Activated T-helper 1 cell treated with Interleukin-2 at 50 U/mL for 16 hours (primary cell): ENCODE data around the gene NOXO1.

Experiments used
- DNase-seq: peaks from one replicate; pipeline ENCODE4 v3.0.0-alpha.2; 2020; ENCODE audit warnings: low read depth

Gene NOXO1

DNA sequence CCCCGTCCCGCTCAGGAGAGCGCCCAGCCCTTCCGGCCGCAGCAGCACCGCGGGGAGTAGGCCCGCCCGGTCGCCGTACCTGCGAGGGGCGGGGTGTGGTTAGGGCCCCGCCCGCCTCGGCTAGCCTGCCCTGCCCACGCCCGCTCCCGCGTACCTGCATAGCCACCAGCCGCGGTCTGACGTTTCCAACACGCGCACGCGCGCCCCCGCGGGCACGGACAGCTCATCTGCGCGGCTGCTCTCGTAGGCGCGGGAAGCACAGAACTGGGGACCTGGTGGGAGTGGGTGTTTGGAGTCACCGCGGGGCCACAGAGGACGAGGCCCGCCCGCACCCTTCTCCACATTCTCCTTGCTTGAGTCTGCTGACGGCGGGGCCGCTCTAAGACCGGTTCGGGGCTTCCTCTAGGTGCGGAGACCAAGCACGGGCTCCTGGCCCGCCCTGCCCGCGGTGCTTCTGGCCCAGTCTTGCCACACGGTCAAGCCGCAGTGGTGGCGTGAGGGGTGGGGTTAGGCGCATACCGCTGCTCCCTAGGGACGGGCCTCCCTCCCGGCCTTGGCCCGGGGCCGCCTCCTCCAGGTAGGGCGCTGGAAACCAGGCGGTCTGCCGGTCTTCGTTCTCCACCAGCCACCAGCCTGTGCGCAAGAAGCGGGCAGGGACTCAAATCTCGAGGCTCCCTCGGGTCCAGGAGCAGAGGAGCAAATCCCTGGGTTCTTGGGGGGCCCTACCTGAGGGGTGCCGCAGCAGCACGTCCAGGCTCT, 1.8 kb downstream of the NOXO1 start:
- DNase-seq = no peak

GRCh38 chr16:1978476-1979120, 2.7 kb downstream of the NOXO1 start:
- no peak for DNase-seq

- DNase-seq = no peak
These were observed 3.4 kb downstream of the NOXO1 start for GRCh38 chr16:1977875-1978268.

- no peak for DNase-seq
These were observed 4.1 kb downstream of the NOXO1 start for GRCh38 chr16:1976951-1977874.

DNA sequence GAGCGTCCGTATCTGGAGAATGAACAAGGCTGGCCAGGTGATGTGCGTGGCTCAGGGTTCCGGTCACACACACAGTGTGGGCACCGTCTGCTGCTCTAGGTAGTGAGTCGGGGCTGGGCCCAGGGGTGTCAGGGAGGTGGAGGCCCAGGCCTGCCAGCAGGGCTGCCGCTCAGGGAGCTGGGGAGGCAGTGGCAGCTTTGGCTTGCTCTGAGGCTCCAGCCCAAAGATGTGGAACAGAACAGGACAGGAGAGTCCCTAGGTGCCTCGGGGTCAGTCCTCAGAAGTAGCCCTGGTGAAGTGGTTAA, 5.1 kb downstream of the NOXO1 start:
- DNase-seq = no peak

DNA sequence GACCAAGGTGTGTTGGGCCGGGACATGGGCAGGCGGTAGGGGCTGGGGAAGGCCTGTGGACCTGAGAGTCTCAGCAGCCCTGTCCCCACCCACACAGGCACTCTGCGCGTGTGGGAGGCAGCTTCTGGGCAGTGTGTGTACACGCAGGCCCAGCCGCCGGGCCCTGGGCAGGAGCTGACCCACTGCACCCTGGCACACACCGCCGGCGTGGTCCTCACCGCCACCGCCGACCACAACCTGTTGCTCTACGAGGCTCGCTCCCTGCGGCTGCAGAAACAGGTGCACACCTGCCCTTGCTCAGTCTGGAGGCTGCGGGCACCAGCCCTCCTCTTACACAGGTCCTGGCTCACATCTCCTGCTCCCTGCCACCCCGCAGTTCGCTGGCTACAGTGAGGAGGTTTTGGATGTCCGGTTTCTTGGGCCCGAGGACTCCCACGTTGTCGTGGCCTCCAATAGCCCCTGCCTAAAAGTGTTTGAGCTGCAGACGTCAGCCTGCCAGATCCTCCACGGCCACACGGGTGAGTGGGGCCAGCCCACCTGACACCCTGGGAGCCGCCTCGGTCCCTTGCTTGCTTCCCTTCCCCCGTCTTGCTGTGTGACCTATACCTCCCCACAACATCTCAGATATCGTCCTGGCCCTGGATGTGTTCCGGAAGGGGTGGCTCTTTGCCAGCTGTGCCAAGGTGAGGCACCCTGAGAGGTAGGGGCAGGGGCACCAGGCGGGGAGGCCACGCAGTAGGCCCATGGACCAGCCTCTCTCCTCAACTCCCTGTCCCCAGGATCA, 5.6 kb downstream of the NOXO1 start:
- no peak for DNase-seq

DNA sequence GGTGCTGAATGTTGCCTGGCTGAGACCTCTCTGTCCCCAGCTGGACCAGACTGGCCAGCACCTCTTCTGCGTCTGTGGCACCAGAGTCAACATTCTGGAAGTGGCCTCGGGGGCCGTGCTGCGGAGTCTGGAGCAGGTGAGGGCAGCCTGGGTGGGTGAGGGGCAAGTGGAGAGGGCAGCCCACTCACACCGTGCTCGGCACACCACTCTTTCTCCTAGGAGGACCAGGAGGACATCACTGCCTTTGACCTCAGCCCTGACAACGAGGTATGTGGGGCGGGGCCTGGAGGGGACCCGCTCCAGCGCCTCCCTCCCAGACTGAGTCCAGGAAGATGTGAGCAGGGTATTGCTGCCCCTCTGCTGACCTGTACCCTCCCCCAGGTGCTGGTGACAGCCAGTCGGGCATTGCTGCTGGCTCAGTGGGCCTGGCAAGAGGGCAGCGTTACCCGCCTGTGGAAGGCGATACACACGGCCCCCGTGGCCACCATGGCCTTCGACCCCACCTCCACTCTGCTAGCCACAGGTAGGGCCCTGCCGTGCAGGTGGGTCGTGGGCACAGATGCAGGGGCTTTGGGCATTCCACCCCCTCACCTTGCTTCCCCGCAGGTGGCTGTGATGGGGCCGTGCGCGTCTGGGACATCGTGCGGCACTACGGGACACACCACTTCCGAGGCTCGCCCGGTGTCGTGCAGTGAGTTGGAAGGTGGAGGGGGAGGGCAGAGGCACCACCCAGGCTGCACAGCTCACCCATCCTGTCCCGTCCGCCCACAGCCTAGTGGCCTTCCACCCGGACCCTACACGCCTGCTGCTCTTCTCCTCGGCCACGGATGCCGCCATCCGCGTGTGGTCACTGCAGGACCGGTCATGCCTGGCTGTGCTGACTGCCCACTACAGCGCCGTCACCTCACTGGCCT, 6.9 kb downstream of the NOXO1 start:
- DNase-seq = no peak

- no peak for DNase-seq
These were observed 7.7 kb downstream of the NOXO1 start for GRCh38 chr16:1973461-1974156.

- no peak for DNase-seq
These were observed 8.8 kb downstream of the NOXO1 start for GRCh38 chr16:1972490-1972877.

GRCh38 chr16:1971796-1972489, 9.3 kb downstream of the NOXO1 start, which contains the start of gene TBL3:
Gene TBL3, plus strand, starts transcription at chr16:1972053. Its CDS starts 112 bp downstream, at chr16:1972165.
- peak; percentile 98 for DNase-seq

GRCh38 chr16:1968146-1968953, 12.9 kb downstream of the NOXO1 start:
- no peak for DNase-seq

DNA sequence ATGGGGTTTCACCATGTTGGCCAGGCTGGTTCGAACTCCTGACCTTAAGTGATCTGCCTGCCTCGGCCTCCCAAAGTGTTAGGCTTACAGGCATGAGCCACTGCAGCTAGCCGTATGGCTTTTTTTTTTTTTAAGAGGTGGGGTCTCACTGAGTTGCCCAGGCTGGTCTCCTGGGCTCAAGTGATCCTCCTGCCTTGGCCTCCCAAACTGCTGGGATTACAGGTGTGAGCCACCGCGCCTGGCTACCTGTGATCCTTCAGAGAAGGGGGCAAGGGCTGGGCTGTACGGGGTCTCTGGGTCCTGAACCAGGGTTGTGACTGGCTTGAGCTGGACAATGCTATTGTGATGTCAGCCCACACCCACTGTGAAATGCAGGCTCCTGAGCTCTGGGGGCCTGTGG, 14.8 kb downstream of the NOXO1 start, which contains the start of gene RNF151:
RNF151 (plus strand) TSS at position 397 of the 400 bp plus-strand sequence. CDS start 26 bp downstream, outside the sequence.
- no peak for DNase-seq

- DNase-seq = no peak
These were observed 15.8 kb downstream of the NOXO1 start for GRCh38 chr16:1965396-1966001.

DNA sequence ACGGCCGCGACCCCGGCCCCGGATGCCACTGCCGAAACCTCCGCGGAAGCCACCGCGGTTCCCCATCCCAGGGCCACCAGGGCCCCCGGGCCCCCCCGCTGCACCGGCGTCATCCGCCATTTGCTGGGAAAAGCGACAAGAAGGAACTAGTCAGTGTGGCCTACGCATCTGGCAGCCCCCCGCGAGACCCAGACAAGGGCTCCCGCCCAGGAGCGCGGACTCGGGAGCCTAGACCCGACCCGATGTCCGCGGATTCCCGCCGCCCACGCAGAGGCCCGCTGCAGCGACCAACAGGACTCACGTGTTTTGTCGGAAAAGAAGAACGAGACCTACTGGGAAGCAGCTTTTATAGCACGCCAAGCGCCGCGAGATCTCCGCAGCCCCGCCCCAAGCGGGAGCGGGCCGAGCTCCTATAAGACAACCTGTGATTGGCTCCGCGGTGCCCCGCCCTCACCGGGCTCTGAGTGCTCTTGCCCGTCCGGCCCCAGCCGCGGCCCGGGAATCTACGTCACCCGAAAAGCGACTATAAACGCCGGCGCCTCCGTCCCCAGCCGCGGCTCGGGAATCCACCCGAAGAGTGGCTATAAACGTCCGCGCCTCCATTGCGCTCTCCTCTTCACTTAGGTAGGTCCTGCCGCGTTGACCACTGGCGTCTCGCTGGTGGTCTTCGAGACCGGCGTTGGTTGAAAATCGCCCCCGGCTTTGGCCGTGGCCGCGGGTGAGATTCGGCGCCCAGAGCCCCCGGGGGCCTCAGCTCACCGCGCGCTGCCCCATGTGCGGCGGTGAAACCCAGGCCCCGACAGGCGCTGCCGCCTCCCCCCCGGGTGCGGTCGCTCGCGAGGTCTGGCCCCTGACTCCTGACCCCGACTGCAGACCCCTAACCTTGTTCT, 16.5 kb downstream of the NOXO1 start, which contains the start of gene RPS2:
RPS2 (minus strand) TSS at position 321 of the 890 bp plus-strand sequence; CDS start at position 120, 201 bp downstream.
- DNase-seq = peak; percentile 96

- no peak for DNase-seq
These were observed 17.3 kb downstream of the NOXO1 start for GRCh38 chr16:1963806-1964505.
